HepG2 (cell line): Measurements from ENCODE around the gene NTSR2. TPM values are rescaled to one million over a fixed set of nuclear protein-coding genes. Genes with fewer than 3 reads are reported as not detected.
A peak's percentile ranks its signal among the peaks of the same experiment; 100 is the strongest.

Experiments used
- HDAC1 ChIP-seq: sonication (generic); formaldehyde crosslinking; IDR thresholded peaks from 2 replicates; pipeline ENCODE4 v1.5.1; 2020; ENCODE audit warnings: mild to moderate bottlenecking, missing genetic modification reagents
- KDM2A ChIP-seq: sonication (generic); formaldehyde crosslinking; IDR thresholded peaks from 2 replicates; pipeline ENCODE4 v1.4.0; 2020; ENCODE audit warnings: low read depth, missing genetic modification reagents, borderline replicate concordance
- MXD3 ChIP-seq: IDR thresholded peaks from 2 replicates; pipeline ENCODE4 v1.6.1; 2016; ENCODE audit warnings: mild to moderate bottlenecking, missing biosample characterization, missing genetic modification reagents
- REL ChIP-seq: sonication (generic); formaldehyde crosslinking; conservative IDR thresholded peaks from 2 replicates; pipeline ENCODE4 v1.8.0; 2022; ENCODE audit warnings: mild to moderate bottlenecking, missing genetic modification reagents, moderate library complexity
- ZNF142 ChIP-seq: sonication (generic); formaldehyde crosslinking; IDR thresholded peaks from 2 replicates; pipeline ENCODE4 v1.4.0; 2020; ENCODE audit warnings: missing genetic modification reagents
- polyA plus RNA-seq, 8 experiments: library from polyadenylated mRNA; depleted of rRNA in 3 of 8; stranded (reverse) in 7 of 8; unstranded in 1 of 8; fragments of >200 nt; fragmentation: Illumina TruSeq in 4 of 8; extraction: Trizol in 4 of 8; gene quantifications; 2 replicates each; pipeline versions ENCODE4 v1.2.1 to v1.2.3, GENCODE V29; 2011 to 2016; ENCODE audit warnings: low read depth in 4 of 8, missing spikeins in 1 of 8, mixed read lengths in 1 of 8; ENCODE audit not compliant: insufficient read depth in 1 of 8
- total RNA-seq, 5 experiments: library from RNA; depleted of rRNA; stranded (reverse); fragments of >200 nt; fragmentation: Illumina TruSeq; extraction: Trizol; gene quantifications; 2 replicates each; pipeline ENCODE4 v1.2.3, GENCODE V29; 2016; ENCODE audit warnings: low read depth in 1 of 5

Gene NTSR2
- total and polyA plus RNA-seq, 2 of the 13 experiments (the other 11 are each of a cell fraction or from before 2014, with no cell fraction given): not detected

DNA sequence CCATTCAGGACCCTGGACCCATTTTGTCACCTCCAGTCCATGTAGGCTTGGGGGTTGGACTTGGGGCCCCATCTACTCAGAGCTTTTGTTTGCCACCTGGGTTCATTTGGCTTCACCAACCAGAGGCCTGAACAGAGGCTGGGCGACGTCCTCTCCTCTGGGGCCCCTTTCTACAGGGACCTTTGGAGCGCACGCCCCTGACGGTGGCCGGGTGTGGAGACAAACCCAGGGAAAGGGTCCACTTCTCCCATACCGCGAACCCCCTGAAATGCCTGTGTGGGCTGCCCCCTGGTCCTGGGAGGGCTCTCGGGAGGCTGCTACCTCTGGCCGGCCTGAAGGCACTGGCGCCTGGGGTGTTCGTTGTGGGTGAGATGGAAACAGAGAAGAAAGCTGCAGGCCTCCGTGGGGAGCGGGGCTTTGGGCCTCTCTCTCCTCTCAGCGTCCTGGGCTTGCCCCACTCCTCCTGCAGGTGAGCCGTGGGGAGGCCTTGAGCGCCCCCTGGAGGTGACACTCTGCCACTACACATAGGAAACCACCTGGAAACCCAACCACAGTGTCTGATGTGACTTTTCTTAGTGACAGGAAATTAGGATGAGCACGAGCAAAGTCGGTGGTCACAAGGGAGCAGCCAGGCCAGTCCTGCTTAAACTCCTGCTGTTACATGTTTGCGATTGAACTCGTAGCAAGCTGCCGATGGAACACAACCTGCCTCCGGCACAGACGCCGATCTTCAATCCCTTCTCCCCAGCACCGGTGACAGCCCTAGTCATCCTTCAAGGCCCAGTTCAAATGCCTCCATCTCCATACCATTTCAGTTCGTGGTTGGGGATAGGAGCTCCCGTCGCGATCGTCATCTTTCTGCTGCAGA, 12.0 kb upstream of the NTSR2 start (continued):
- no peak for TF ChIP-seq ZNF142 (CRISPR knock-in tag)
- no peak for TF ChIP-seq REL (CRISPR knock-in tag)
- no peak for TF ChIP-seq KDM2A (CRISPR knock-in tag)
- TF ChIP-seq HDAC1: peak; percentile 40; the same call in 1 of the 2 replicates
- TF ChIP-seq MXD3 (CRISPR knock-in tag): peak; percentile 14; the same call in 1 of the 2 replicates
- TF ChIP-seq, all 625 proteins: peak for 104
